HG03025 (cell line): ENCODE data around the gene ATP6V1G2.
"Not testable (repeated sequence)": the region's sequence is repeated elsewhere in the genome, so short reads cannot be mapped to it uniquely, and the experiment has no call there.

Source experiments
- ATAC-seq: cut with Tn5 transposase; IDR thresholded peaks from one replicate; pipeline ENCODE4 v1.9.1; 2021; ENCODE audit warnings: mild to moderate bottlenecking, moderate library complexity; ENCODE audit not compliant: unreplicated experiment, low FRiP score

The ATP6V1G2 gene

GRCh38 chr6:31531771-31532643 is 14.4 kb downstream of the ATP6V1G2 start:
- ATAC-seq = no peak

GRCh38 chr6:31531162-31531561 is 15.2 kb downstream of the ATP6V1G2 start:
- no peak for ATAC-seq

GRCh38 chr6:31530659-31531058 is 15.7 kb downstream of the ATP6V1G2 start:
- ATAC-seq = no peak

GRCh38 chr6:31529329-31530150 is 16.9 kb downstream of the ATP6V1G2 start:
- no peak for ATAC-seq

GRCh38 chr6:31528821-31529328 is 17.5 kb downstream of the ATP6V1G2 start, which contains the start of gene MCCD1:
Gene MCCD1 (plus strand): TSS chr6:31528962. CDS start chr6:31529015, 53 bp downstream.
- no peak for ATAC-seq

- no peak for ATAC-seq
Measured at GRCh38 chr6:31528307-31528777, 18.1 kb downstream of the ATP6V1G2 start.

- ATAC-seq = no peak
Measured at GRCh38 chr6:31525932-31526591, 20.3 kb downstream of the ATP6V1G2 start.

- no peak for ATAC-seq
Measured at GRCh38 chr6:31525553-31525931, 20.9 kb downstream of the ATP6V1G2 start.

- no peak for ATAC-seq
Measured at GRCh38 chr6:31521835-31522234, 24.6 kb downstream of the ATP6V1G2 start.

- ATAC-seq = no peak
Measured at GRCh38 chr6:31513456-31514165, 32.8 kb downstream of the ATP6V1G2 start.

GRCh38 chr6:31510007-31510406 is 36.4 kb downstream of the ATP6V1G2 start:
- ATAC-seq = no peak

GRCh38 chr6:31509036-31509435 is 37.4 kb downstream of the ATP6V1G2 start:
- ATAC-seq = not testable (repeated sequence)

- no peak for ATAC-seq
Measured at GRCh38 chr6:31502586-31502985, 43.8 kb downstream of the ATP6V1G2 start.

- not testable (repeated sequence) for ATAC-seq
Measured at GRCh38 chr6:31499648-31500047, 46.8 kb downstream of the ATP6V1G2 start.

- no peak for ATAC-seq
Measured at GRCh38 chr6:31498748-31499147, 47.7 kb downstream of the ATP6V1G2 start.

GRCh38 chr6:31497531-31498476 is 48.6 kb downstream of the ATP6V1G2 start, which contains the start of gene MICB:
Gene MICB (plus strand): TSS chr6:31498145. CDS start chr6:31498194, 49 bp downstream.
- peak; percentile 53 for ATAC-seq

GRCh38 chr6:31496826-31497225 is 49.6 kb downstream of the ATP6V1G2 start:
- ATAC-seq = not testable (repeated sequence)

- no peak for ATAC-seq
Measured at GRCh38 chr6:31495580-31495979, 50.8 kb downstream of the ATP6V1G2 start.
